ENCODE results near the gene TREML2. TPM values are rescaled to one million over a fixed set of nuclear protein-coding genes. Genes with fewer than 3 reads are reported as not detected.

Gene TREML2
- total and polyA plus RNA-seq, 2 of the 13 experiments (the other 11 are each of a cell fraction or from before 2014, with no cell fraction given) = not detected

DNA sequence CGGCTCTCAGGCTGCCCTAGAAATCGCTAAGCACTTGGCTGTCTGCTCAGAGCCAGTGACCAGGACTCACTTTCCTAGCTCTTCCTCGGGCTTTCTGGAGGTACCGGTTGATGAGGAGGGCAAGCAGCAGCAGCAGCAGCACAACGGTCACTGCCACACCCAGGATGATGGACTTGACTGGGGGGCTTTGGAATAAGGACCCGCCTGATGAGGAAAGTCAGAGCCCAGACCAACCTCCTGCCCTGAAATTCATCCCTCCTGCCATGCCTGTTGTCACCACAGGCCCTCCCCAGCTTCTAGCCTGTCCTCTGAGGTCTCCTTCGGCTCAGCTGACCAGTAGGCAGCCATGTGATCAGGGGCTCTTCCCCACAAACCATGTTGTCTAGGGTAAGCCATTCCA is 16.2 kb downstream of the TREML2 start (continued):
- TF ChIP-seq, protein P1, sequence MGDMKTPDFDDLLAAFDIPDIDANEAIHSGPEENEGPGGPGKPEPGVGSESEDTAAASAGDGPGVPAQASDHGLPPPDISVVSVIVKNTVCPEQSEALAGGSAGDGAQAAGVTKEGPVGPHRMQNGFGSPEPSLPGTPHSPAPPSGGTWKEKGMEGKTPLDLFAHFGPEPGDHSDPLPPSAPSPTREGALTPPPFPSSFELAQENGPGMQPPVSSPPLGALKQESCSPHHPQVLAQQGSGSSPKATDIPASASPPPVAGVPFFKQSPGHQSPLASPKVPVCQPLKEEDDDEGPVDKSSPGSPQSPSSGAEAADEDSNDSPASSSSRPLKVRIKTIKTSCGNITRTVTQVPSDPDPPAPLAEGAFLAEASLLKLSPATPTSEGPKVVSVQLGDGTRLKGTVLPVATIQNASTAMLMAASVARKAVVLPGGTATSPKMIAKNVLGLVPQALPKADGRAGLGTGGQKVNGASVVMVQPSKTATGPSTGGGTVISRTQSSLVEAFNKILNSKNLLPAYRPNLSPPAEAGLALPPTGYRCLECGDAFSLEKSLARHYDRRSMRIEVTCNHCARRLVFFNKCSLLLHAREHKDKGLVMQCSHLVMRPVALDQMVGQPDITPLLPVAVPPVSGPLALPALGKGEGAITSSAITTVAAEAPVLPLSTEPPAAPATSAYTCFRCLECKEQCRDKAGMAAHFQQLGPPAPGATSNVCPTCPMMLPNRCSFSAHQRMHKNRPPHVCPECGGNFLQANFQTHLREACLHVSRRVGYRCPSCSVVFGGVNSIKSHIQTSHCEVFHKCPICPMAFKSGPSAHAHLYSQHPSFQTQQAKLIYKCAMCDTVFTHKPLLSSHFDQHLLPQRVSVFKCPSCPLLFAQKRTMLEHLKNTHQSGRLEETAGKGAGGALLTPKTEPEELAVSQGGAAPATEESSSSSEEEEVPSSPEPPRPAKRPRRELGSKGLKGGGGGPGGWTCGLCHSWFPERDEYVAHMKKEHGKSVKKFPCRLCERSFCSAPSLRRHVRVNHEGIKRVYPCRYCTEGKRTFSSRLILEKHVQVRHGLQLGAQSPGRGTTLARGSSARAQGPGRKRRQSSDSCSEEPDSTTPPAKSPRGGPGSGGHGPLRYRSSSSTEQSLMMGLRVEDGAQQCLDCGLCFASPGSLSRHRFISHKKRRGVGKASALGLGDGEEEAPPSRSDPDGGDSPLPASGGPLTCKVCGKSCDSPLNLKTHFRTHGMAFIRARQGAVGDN (CRISPR knock-in tag; IDR thresholded peaks at IDR 0.05) = no peak
- TF ChIP-seq SAFB2 (CRISPR knock-in tag; IDR thresholded peaks at IDR 0.05; ENCODE audit: borderline replicate concordance, low read depth) = no peak

DNA sequence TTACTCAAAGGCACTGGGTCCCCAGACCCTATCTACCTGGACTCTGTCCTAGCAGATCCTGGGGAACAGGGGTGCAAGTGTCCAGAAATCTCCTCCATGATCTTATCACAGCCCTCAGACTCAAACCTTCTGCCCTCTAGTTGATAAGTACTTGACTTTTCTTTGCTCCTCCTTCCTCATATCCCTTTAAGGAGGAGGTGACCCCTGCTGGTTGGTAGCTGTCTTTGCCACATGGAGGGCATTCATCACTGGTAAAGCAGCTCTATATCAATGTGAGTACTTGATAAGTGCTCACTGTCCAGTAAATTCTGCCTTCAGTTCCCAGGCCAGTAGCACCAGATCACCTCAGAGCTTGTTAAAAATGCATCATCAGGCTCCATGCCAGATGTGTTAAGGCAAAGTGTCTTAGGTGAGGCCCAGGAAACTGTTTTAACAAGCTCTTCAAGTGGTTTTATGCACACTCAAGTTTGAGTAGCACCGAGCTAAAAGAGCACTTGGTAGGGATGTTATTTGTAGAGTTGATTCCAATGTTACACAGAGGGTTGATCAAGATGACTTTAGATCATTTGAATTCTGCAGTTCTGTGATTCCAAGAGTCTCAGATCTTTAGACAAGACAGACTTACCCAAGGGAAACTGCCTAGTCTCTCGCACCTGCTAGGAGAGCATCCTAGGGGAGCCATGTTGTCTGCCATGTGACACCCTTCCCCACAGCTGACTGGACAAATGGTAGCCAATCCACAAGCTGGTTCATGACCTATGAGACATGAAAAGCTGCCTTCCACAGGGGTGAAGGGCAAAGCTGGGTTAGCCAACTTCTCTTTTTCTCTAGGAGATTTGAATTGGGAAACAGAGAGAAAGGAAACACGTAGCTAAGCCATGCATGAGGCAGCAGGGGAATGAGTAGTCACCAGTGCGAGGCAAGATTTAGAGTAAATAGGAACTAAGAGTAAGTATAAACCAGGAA is 18.6 kb downstream of the TREML2 start:
- Histone ChIP-seq H3K79me2 (ENCODE audit: insufficient read depth, low read length) (no peaks in the 10 kb centered on the region), H3K27ac (ENCODE audit: extremely low read length, insufficient read depth, low read length) (no peak overlapping the region), H2AFZ (ENCODE audit: low read length) (no peak overlapping the region), H3K27me3 (ENCODE audit: control insufficient read depth in 1 of 2, insufficient read depth in 2 of 2, low read length in 2 of 2) (peaks cover 5 to 27% of the 10 kb centered on the region in 2 experiments; a peak in 4 of 5 replicates), H3K9ac (ENCODE audit: insufficient read depth, low read depth, low read length) (no peak overlapping the region), H4K20me1 (ENCODE audit: insufficient read depth, low read length) (no peaks in the 10 kb centered on the region), H3K9me3 (ENCODE audit: low read length) (no peaks in the 10 kb centered on the region), H3K4me1 (ENCODE audit: insufficient read depth, low read length) (peaks cover 11% of the 10 kb centered on the region), H3K4me3 (replicated peaks in 1 of 3; ENCODE audit: insufficient read depth in 1 of 3, low read depth in 2 of 3, low read length in 3 of 3) (no peak overlapping the region), H3K4me2 (ENCODE audit: low read depth, low read length) (no peak overlapping the region), H3K36me3 (replicated peaks in 1 of 2; ENCODE audit: control insufficient read depth in 1 of 2, insufficient read depth in 2 of 2, low read length in 2 of 2) (no peaks in the 10 kb centered on the region)
- in situ Hi-C loops (cut with HindIII; ENCODE audit: extremely low pct_ligation_motif_present, low pct_unique_long_range_greater_than_20kb) = loop anchor here (5.0 kb wide), 1 partner anchor 90 kb away; no protein-coding TSS in a partner anchor
- intact Hi-C loops (cut with micrococcal nuclease; ENCODE audit: unreplicated experiment) = loop anchor here (1.0 kb wide), 1 partner anchor 90 kb away; no protein-coding TSS in a partner anchor
- peak; percentile 72 for TF ChIP-seq STAG1 (CRISPR knock-in tag; IDR thresholded peaks at IDR 0.05)
- TF ChIP-seq JUNB (CRISPR knock-in tag; IDR thresholded peaks at IDR 0.05; ENCODE audit: borderline replicate concordance) = no peak
- TF ChIP-seq RAD21 (CRISPR knock-in tag; IDR thresholded peaks at IDR 0.05) = peak; percentile 39; the same call in 1 of the 2 replicates
- TF ChIP-seq SMC3 (IDR thresholded peaks at IDR 0.05; ENCODE audit: low read length) = peak; percentile 57
- TF ChIP-seq, protein P2, sequence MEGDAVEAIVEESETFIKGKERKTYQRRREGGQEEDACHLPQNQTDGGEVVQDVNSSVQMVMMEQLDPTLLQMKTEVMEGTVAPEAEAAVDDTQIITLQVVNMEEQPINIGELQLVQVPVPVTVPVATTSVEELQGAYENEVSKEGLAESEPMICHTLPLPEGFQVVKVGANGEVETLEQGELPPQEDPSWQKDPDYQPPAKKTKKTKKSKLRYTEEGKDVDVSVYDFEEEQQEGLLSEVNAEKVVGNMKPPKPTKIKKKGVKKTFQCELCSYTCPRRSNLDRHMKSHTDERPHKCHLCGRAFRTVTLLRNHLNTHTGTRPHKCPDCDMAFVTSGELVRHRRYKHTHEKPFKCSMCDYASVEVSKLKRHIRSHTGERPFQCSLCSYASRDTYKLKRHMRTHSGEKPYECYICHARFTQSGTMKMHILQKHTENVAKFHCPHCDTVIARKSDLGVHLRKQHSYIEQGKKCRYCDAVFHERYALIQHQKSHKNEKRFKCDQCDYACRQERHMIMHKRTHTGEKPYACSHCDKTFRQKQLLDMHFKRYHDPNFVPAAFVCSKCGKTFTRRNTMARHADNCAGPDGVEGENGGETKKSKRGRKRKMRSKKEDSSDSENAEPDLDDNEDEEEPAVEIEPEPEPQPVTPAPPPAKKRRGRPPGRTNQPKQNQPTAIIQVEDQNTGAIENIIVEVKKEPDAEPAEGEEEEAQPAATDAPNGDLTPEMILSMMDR (CRISPR knock-in tag; IDR thresholded peaks at IDR 0.05) = peak; percentile 70
- TF ChIP-seq, protein P3, sequence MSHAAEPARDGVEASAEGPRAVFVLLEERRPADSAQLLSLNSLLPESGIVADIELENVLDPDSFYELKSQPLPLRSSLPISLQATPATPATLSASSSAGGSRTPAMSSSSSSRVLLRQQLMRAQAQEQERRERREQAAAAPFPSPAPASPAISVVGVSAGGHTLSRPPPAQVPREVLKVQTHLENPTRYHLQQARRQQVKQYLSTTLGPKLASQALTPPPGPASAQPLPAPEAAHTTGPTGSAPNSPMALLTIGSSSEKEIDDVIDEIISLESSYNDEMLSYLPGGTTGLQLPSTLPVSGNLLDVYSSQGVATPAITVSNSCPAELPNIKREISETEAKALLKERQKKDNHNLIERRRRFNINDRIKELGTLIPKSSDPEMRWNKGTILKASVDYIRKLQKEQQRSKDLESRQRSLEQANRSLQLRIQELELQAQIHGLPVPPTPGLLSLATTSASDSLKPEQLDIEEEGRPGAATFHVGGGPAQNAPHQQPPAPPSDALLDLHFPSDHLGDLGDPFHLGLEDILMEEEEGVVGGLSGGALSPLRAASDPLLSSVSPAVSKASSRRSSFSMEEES (CRISPR knock-in tag; IDR thresholded peaks at IDR 0.05) = no peak
- DNase-seq (ENCODE audit: low spot score) (peak; percentile 59), FAIRE-seq (peak; percentile 88), ATAC-seq (peak; percentile 90)
- ChIA-PET POLR2A (interaction anchor here (0.8 kb wide), 1 partner anchor 110 kb away, joined by 3 read pairs; the partner anchor contains the start of genes NFYA and OARD1), CTCF (ENCODE audit: low intra/inter-chr PET ratio, low total read pairs) (interaction anchor here (2.8 kb wide), 1 partner anchor 90 kb away, joined by 19 read pairs; no protein-coding TSS in a partner anchor)
- WGBS (ENCODE audit: low lambda C conversion rate) = 44% methylated on average over 4 of the region's 4 CpGs
- no TSS peak for BruUV-seq (replicated peaks)
